Kidney (tissue), 14 donors: Measurements from ENCODE around the gene C1orf52. TPM values are rescaled to one million over a fixed set of nuclear protein-coding genes. Genes with fewer than 3 reads are reported as not detected.

Source experiments
- DNase-seq, 5 donors: peaks; one replicate each; pipeline ENCODE4 v3.0.0-alpha.2; 2013 to 2020
- FAIRE-seq: peaks from 2 replicates; lab custom pipeline; 2012; peaks lifted over from hg19 to GRCh38; lab: Jason Lieb, UNC
- H3K27ac ChIP-seq, 2 donors: one replicate each; pipeline ENCODE4 v1.7.0; 2013; ENCODE audit warnings: low read depth in 2 of 2, low read length in 2 of 2, inconsistent platforms in 1 of 2
- H3K27me3 ChIP-seq: one replicate; pipeline ENCODE4 v1.7.1; 2013; ENCODE audit warnings: low read length, inconsistent platforms; ENCODE audit not compliant: control insufficient read depth, insufficient read depth
- H3K36me3 ChIP-seq, 3 donors: one replicate each; pipeline versions ENCODE4 v1.7.0 to v1.7.1; 2013; ENCODE audit warnings: low read length in 3 of 3, control low read depth in 1 of 3, inconsistent platforms in 1 of 3; ENCODE audit not compliant: insufficient read depth in 3 of 3, control insufficient read depth in 2 of 3
- H3K4me1 ChIP-seq, 3 donors: one replicate each; pipeline versions ENCODE4 v1.7.0 to v1.7.1; 2013; ENCODE audit warnings: low read length in 3 of 3, inconsistent platforms in 1 of 3, low read depth in 1 of 3; ENCODE audit not compliant: control insufficient read depth in 2 of 3, insufficient read depth in 2 of 3
- H3K4me3 ChIP-seq, 3 donors: one replicate each; pipeline versions ENCODE4 v1.7.0 to v1.8.1; 2013; ENCODE audit warnings: low read length in 3 of 3, control low read depth in 1 of 3, inconsistent platforms in 1 of 3
- H3K9ac ChIP-seq, 3 donors: one replicate each; pipeline versions ENCODE4 v1.7.0 to v1.7.1; 2013; ENCODE audit warnings: low read length in 3 of 3, control low read depth in 1 of 3, inconsistent platforms in 1 of 3
- H3K9me3 ChIP-seq, 3 donors: one replicate each; pipeline versions ENCODE4 v1.7.0 to v1.7.1; 2013; ENCODE audit warnings: low read length in 3 of 3, control low read depth in 1 of 3, inconsistent platforms in 1 of 3; ENCODE audit not compliant: control insufficient read depth in 2 of 3, insufficient read depth in 1 of 3
- CTCF ChIP-seq: IDR thresholded peaks from 3 replicates; pipeline ENCODE4 v1.5.1; 2012; ENCODE audit warnings: mild to moderate bottlenecking, moderate library complexity, borderline replicate concordance; ENCODE audit not compliant: insufficient read depth; ENCODE audit errors: extremely low read depth
- intact Hi-C: fragments of 100-400 bp; cut with DNase I; formaldehyde crosslinking; loops from one replicate; pipeline ENCODE4 v1.11.1; 2022
- polyA plus RNA-seq: library from polyadenylated mRNA; stranded (reverse); fragments of 350-450 nt; fragmentation: Illumina TruSeq; extraction: RNeasy Lipid Tissue Mini Kit (QIAGEN cat#74804); gene quantifications from one replicate; pipeline ENCODE4 v1.2.3, GENCODE V29; 2014; ENCODE audit warnings: low read depth, low replicate concordance; ENCODE audit not compliant: insufficient read depth
- total RNA-seq: library from RNA; stranded (reverse); fragmentation: NEBNext Ultra II Directional; extraction: Animal tissue kit (Norgen Biotek cat#: 25700); gene quantifications from one replicate; pipeline ENCODE4 v1.2.1, GENCODE V29; 2021
- donor health status: control.
- donor health status: control.
- donor health status: control.
- donor health status: control.
- donor health status: control.
- donor health status: DM: yes; HTN: yes; CAD: no.
- donor health status: Normal renal cell carcinoma (clear cell type).

C1orf52 gene
- total and polyA plus RNA-seq, 2 donors from 2014 or later: 15.0 to 18.7 TPM

- no peak for TF ChIP-seq CTCF
- no peak overlapping the region for H3K9ac ChIP-seq
- DNase-seq (peak in 2 of 5 donors; percentile 29 to 62), FAIRE-seq (no peak)
- no peaks in the 10 kb centered on the region for H3K4me1 ChIP-seq
- H3K9me3 ChIP-seq: no peaks in the 10 kb centered on the region
- intact Hi-C loops: no loop called here
- no peak overlapping the region for H3K27ac ChIP-seq
- no peaks in the 10 kb centered on the region for H3K27me3 ChIP-seq
- no peaks in the 10 kb centered on the region for H3K36me3 ChIP-seq
- no peak overlapping the region for H3K4me3 ChIP-seq
Observed at GRCh38 chr1:85244271-85245061, 15.0 kb downstream of the C1orf52 start.

GRCh38 chr1:85243372-85243771, 16.1 kb downstream of the C1orf52 start:
- Histone ChIP-seq H3K4me1 (no peaks in the 10 kb centered on the region), H3K9me3 (no peaks in the 10 kb centered on the region), H3K4me3 (no peak overlapping the region), H3K36me3 (no peaks in the 10 kb centered on the region), H3K27ac (no peak overlapping the region), H3K9ac (no peak overlapping the region), H3K27me3 (no peaks in the 10 kb centered on the region)
- DNase-seq (no peak), FAIRE-seq (no peak)
- intact Hi-C loops: no loop called here
- no peak for TF ChIP-seq CTCF

GRCh38 chr1:85240643-85241042, 18.8 kb downstream of the C1orf52 start:
- Histone ChIP-seq H3K9me3 (no peaks in the 10 kb centered on the region), H3K27me3 (no peaks in the 10 kb centered on the region), H3K9ac (no peak overlapping the region), H3K27ac (no peak overlapping the region), H3K4me3 (no peak overlapping the region), H3K36me3 (no peaks in the 10 kb centered on the region), H3K4me1 (no peaks in the 10 kb centered on the region)
- TF ChIP-seq CTCF: no peak
- DNase-seq (peak in 1 of 5 donors; percentile 26), FAIRE-seq (no peak)
- intact Hi-C loops: no loop called here
